ENCODE measurements around the gene KIR3DL2.
"Not testable (repeated sequence)": the region's sequence is repeated elsewhere in the genome, so short reads cannot be mapped to it uniquely, and the experiment has no call there.

The KIR3DL2 gene

GRCh38 chr19:54850061-54850640 is at the start of gene KIR3DL2:
TSS of gene KIR3DL2 (plus strand) at chr19:54850443. CDS start at chr19:54850476, 33 bp downstream.
- not testable (repeated sequence) for DNase-seq

- no peak for DNase-seq
Observed at GRCh38 chr19:54803410-54803809, 46.8 kb upstream of the KIR3DL2 start, which contains the start of gene KIR2DL4. TSS of gene KIR2DL4 (plus strand) at chr19:54803610. CDS start at chr19:54803652, 42 bp downstream.

- no peak for DNase-seq
Observed at GRCh38 chr19:54804101-54804500, 46.1 kb upstream of the KIR3DL2 start.

- DNase-seq, result no peak
Observed at GRCh38 chr19:54804571-54804970, 45.7 kb upstream of the KIR3DL2 start.

- no peak for DNase-seq
Observed at GRCh38 chr19:54805665-54806515, 44.4 kb upstream of the KIR3DL2 start.

GRCh38 chr19:54806516-54806838 is 43.8 kb upstream of the KIR3DL2 start:
- no peak for DNase-seq

- not testable (repeated sequence) for DNase-seq
Observed at GRCh38 chr19:54814571-54814970, 35.7 kb upstream of the KIR3DL2 start.

GRCh38 chr19:54816251-54816650 is 34.0 kb upstream of the KIR3DL2 start, which contains the start of gene KIR3DL1:
TSS of gene KIR3DL1 (plus strand) at chr19:54816468.
- not testable (repeated sequence) for DNase-seq

GRCh38 chr19:54817670-54818536 is 32.3 kb upstream of the KIR3DL2 start:
- DNase-seq, result no peak

- not testable (repeated sequence) for DNase-seq
Observed at GRCh38 chr19:54824416-54824815, 25.8 kb upstream of the KIR3DL2 start.

GRCh38 chr19:54825326-54825725 is 24.9 kb upstream of the KIR3DL2 start:
- DNase-seq, result not testable (repeated sequence)

GRCh38 chr19:54828064-54828463 is 22.2 kb upstream of the KIR3DL2 start:
- DNase-seq, result not testable (repeated sequence)

GRCh38 chr19:54832496-54832895 is 17.7 kb upstream of the KIR3DL2 start, which contains the start of gene KIR2DS4:
TSS of gene KIR2DS4 (plus strand) at chr19:54832676.
- not testable (repeated sequence) for DNase-seq

- not testable (repeated sequence) for DNase-seq
Observed at GRCh38 chr19:54835126-54835525, 15.1 kb upstream of the KIR3DL2 start.

- DNase-seq, result not testable (repeated sequence)
Observed at GRCh38 chr19:54837522-54837921, 12.7 kb upstream of the KIR3DL2 start.

- not testable (repeated sequence) for DNase-seq
Observed at GRCh38 chr19:54843171-54843570, 7.1 kb upstream of the KIR3DL2 start.

GRCh38 chr19:54850930-54851329 is 687 bp downstream of the KIR3DL2 start:
- DNase-seq, result no peak

- peak; percentile 27 for DNase-seq
Observed at GRCh38 chr19:54851353-54851752, 1.1 kb downstream of the KIR3DL2 start.

- not testable (repeated sequence) for DNase-seq
Observed at GRCh38 chr19:54855241-54855640, 5.0 kb downstream of the KIR3DL2 start.

GRCh38 chr19:54858476-54858875 is 8.2 kb downstream of the KIR3DL2 start:
- DNase-seq, result not testable (repeated sequence)

GRCh38 chr19:54859421-54859820 is 9.2 kb downstream of the KIR3DL2 start:
- not testable (repeated sequence) for DNase-seq

- not testable (repeated sequence) for DNase-seq
Observed at GRCh38 chr19:54863459-54863858, 13.2 kb downstream of the KIR3DL2 start.

GRCh38 chr19:54871696-54872095 is 21.5 kb downstream of the KIR3DL2 start:
- no peak for DNase-seq

All from GDM1 (cell line).